ENCODE measurements around the gene NUDT3.

GRCh38 chr6:34237316-34237721 is 155.2 kb downstream of the NUDT3 start:
- TF ChIP-seq CTCF (IDR thresholded peaks at IDR 0.05 in 2 of 3, conservative IDR thresholded peaks at IDR 0.05 in 1 of 3; ENCODE audit: borderline replicate concordance in 1 of 3, insufficient read depth in 1 of 3, low read depth in 2 of 3, low read length in 2 of 3) = no peak
- no peak for TF ChIP-seq MAX (IDR thresholded peaks at IDR 0.05)
- TF ChIP-seq RAD21 (IDR thresholded peaks at IDR 0.05; ENCODE audit: low read depth) = no peak
- TF ChIP-seq REST (IDR thresholded peaks at IDR 0.05; ENCODE audit: low read depth) = no peak
- no peak for TF ChIP-seq POLR2AphosphoS5 (IDR thresholded peaks at IDR 0.05; ENCODE audit: low read depth, low read length)

Data from HCT116 (cell line).